Measurements from ENCODE around the gene PBRM1. TPM values are rescaled to one million over a fixed set of nuclear protein-coding genes. Genes with fewer than 3 reads are reported as not detected.
"Not testable (repeated sequence)": the region's sequence is repeated elsewhere in the genome, so short reads cannot be mapped to it uniquely, and the experiment has no call there.

PBRM1 gene
- total RNA-seq (2014; rRNA removed; shearing (Covaris generic); ENCODE audit: low replicate concordance): 3.4 and 4.4 TPM in 2 replicates

DNA sequence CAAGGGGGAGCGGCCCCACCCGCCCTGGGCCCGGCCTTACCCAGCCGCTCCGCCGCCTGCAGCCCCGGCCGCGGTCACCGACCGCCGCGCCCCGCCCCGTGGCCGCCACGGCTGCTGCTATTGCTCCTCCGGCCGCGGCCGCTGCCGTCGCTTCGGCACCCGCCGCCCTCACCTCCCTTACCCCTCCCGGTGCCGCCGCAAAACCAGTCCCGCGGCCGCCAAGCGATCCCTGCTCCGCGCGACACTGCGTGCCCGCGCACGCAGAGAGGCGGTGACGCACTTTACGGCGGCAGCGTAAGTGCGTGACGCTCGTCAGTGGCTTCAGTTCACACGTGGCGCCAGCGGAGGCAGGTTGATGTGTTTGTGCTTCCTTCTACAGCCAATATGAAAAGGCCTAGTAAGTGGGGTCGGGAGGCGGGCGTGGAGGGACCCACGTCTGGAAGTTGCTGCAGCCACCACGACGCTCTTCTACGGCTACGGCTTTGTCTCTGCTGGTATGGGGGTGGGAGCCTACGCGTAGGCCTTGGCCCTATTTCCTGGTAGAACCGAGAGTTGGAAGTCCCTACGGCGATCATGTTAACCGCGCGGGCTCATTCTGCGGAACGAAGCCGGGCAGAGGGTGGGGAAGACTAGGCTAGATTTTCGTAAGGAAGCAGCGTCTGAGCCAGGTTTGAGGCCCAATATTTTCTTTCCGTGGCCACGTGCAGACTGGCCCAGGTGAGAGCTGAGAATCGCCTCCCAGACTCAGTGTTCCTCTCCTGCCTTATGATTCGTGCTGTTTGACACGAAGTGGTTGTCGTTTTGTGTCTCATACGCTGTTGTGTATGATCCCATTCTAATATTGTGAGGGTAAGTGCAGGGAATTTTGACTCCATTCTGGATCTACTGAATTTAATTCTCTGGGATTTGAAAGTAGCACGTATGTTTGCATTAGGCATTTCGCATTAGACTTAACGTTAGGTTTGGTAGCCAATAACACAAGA, at the start of gene PBRM1, which contains the start of gene GNL3:
Gene PBRM1 (minus strand): TSS at position 205 of the 983 bp plus-strand sequence.
Gene GNL3 (plus strand): TSS at position 324 of the 983 bp plus-strand sequence. CDS start 61 bp downstream, at position 385.
- DNase-seq (ENCODE audit: low read depth): peak; percentile 91
- in situ Hi-C loops (cut with HindIII; ENCODE audit: low pct_unique_long_range_greater_than_20kb, low sequenced_read_pairs): no loop called here

DNA sequence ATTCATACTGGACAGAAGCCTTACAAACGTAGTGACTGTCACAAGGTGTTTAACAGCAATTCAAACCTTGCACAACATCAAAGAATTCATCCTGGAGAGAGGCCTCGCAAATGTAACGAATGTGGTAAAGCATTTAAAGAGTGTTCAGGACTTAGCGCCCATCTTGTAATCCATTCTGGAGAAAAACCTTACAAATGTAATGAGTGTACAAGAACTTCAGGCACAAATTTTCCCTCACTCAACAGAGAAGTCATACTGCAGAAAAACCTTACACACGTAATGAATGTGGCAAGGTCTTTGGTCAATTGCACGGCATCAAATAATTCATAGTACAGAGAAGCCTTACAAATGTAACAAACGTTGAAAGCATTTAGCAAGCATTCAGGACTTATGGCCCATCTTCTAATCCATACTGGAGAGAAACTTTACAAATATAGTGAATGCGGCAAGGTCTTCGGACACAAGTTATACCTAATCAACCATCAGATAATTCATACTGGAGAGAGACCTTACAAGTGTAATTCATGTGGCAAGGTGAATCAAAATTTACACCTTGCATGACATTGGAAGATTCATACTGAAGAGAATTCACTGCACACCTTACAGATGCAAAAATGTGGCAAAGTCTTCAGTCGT, 47.7 kb upstream of the PBRM1 start:
- DNase-seq (ENCODE audit: low read depth): no peak
- in situ Hi-C loops (cut with HindIII; ENCODE audit: low pct_unique_long_range_greater_than_20kb, low sequenced_read_pairs): no loop called here

DNA sequence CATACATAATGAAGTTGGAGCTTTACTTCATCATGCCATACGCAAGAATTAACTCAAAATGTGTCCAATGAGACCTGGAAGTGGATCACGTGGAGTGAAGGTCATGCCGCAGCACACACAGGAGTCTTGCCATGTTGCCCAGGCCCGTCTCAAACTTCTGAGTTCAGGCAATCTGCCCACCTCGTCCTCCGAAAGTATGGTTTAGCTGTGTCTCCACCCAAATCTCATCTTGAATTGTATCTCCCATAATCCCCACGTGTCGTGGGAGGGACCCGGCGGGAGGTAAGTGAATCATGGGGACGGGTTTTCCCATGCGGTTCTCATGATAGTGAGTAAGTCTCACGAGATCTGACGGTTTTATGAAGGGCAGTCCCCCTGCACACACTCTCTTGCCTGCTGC, 45.9 kb upstream of the PBRM1 start:
- no peak for DNase-seq (ENCODE audit: low read depth)
- in situ Hi-C loops (cut with HindIII; ENCODE audit: low pct_unique_long_range_greater_than_20kb, low sequenced_read_pairs): no loop called here

DNA sequence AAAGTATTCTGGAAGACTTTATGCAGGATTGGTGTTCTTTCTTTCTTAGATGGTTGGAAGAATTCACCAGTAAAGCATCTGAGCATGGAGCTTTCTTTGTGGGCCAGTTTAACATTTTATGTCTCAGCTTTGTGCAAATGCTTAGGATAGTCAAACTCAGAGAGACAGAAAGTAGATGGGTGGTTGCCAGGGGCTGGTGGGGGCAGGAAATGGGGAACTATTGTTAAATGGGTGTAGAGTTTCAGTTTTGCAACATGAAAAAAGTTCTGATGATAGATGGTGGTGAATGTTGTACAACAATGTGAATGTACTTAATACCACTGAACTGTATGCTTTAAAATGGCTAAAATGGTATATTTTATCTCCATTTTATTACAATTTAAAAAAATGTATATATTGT, 45.0 kb upstream of the PBRM1 start:
- in situ Hi-C loops (cut with HindIII; ENCODE audit: low pct_unique_long_range_greater_than_20kb, low sequenced_read_pairs): no loop called here
- DNase-seq (ENCODE audit: low read depth): no peak

DNA sequence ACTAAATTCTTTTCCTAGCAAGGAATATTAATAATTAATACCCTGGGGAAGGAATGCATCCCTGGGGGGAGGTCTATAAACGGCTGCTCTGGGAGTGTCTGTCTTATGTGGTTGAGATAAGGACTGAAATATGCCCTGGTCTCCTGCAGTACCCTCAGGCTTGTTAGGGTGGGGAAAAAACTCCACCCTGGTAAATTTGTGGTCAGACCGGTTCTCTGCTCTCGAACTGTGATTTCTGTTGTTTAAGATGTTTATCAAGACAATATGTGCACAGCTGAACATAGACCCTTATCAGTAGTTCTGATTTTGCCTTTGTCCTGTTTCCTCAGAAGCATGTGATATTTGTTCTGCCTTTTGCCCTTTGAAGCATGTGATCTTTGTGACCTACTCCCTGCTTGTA, 43.0 kb upstream of the PBRM1 start:
- DNase-seq (ENCODE audit: low read depth); in situ Hi-C loops (cut with HindIII; ENCODE audit: low pct_unique_long_range_greater_than_20kb, low sequenced_read_pairs): not testable (repeated sequence)

DNA sequence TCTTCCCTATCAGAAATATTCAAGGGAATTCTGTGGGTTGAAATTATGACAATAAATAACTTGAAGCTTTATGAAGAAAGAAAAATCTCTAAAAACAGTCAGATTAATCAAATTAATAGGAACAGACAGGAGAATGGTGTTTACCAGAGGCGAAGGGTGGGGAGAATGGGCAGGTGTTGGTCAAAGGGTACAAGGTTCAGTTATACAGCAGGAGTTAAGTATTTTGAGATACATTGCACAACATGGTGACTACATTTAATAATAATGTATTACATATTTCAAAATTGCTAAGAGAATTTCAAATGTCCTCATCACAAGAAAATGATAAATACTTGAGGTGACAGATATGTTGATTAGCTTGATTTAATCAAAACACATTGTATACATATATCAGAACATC, 38.8 kb upstream of the PBRM1 start:
- in situ Hi-C loops (cut with HindIII; ENCODE audit: low pct_unique_long_range_greater_than_20kb, low sequenced_read_pairs): no loop called here
- no peak for DNase-seq (ENCODE audit: low read depth)

DNA sequence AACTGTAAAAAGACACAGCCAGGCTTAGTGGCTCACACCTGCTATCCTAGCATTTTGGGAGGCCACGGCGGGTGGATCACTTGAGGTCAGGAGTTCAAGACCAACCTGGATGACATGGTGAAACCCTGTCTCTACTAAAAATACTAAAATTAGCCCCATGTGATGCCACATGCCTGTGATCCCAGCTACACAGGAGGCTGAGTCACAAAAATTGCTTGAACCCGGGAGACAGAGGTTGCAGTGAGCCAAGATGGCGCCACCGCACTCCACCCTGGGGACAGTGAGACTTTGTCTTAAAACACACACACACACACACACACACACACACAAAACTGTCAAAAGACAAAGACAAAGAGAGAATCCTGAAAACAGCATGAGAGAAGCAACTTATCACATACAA, 38.2 kb upstream of the PBRM1 start:
- in situ Hi-C loops (cut with HindIII; ENCODE audit: low pct_unique_long_range_greater_than_20kb, low sequenced_read_pairs): no loop called here
- DNase-seq (ENCODE audit: low read depth): no peak

DNA sequence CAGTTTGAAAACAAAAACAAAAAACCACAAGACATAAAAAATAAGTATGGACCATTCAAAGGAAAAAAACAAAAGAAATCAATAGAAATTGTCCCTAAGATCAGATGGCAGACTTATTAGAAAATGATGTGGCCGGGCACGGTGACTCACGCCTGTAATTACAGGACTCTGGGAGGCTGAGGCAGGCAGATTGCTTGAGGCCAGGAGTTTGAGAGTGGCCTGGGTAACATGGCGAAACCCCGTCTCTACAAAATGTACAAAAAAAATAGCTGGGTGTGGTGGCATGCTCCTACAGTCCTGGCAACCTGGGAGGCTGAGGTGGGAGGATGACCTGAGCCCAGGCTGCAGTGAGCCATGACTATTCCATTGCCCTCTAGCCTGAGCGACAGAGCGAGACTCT, 36.8 kb upstream of the PBRM1 start:
- no peak for DNase-seq (ENCODE audit: low read depth)
- in situ Hi-C loops (cut with HindIII; ENCODE audit: low pct_unique_long_range_greater_than_20kb, low sequenced_read_pairs): no loop called here

DNA sequence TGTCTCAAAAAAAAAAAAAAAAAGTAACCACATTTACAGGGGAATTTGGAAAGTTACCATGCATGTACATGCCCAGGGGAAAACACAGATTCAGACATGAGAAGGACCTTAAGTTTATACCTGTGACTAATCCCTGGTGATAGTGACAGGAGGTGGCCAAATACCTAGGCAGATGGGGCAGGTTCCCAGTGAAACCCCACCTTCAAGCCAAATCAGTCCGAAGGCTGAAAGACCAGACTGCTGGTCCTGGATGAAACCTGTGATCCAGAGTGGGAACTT, 36.0 kb upstream of the PBRM1 start:
- in situ Hi-C loops (cut with HindIII; ENCODE audit: low pct_unique_long_range_greater_than_20kb, low sequenced_read_pairs): no loop called here
- DNase-seq (ENCODE audit: low read depth): no peak

DNA sequence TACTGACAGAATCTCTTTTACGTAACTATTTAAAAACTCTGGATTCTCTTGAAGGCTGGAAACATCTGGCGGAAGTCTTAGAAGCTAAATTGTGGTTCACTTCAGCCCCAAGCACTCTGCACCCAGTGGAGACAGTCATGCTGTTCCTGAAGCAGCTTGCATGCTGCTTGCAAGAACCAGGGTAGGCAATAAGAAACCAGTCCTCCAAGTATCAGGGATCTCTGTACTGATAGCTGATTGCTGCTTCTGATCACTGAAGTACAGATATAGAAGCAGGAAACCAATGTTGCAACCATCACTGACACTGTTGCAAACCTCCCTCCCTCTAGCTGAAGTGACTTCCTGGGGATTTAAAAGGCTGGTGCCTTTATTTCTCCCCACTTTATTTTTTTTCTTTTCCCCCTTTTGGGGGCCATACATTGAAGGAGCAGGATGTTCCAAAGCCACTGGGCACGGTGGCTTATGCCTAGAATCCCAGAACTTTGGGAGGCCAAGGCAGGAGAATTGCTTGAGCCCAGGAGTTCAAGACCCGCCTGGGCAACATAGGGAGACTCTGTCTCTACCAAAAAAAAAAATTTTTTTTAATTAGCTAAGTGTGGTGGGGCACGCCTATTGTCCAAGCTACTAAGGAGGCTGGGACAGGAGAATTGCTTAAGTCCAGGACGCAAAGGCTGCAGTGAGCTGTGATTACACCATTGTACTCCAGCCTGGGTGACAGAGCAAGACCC, 35.5 kb upstream of the PBRM1 start:
- DNase-seq (ENCODE audit: low read depth): no peak
- in situ Hi-C loops (cut with HindIII; ENCODE audit: low pct_unique_long_range_greater_than_20kb, low sequenced_read_pairs): no loop called here

DNA sequence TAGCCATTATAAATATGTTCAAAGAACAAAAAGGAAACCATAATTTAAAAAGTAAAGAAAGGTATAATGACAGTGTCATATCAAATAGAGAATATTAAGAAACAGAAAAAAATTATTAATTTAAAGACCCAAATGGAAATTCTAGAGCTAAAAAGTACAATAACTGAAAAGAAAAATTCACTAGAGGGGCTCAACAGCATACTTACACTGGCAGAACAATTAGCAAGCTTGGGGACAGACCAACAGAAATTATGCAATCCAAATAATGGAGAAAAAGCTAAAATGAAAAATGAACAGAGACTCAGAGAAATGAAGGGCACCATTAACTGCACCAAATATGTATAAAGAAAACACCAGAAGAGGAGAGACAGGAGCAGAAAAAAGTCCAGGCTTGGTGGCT, 33.9 kb upstream of the PBRM1 start:
- in situ Hi-C loops (cut with HindIII; ENCODE audit: low pct_unique_long_range_greater_than_20kb, low sequenced_read_pairs): no loop called here
- DNase-seq (ENCODE audit: low read depth): no peak

DNA sequence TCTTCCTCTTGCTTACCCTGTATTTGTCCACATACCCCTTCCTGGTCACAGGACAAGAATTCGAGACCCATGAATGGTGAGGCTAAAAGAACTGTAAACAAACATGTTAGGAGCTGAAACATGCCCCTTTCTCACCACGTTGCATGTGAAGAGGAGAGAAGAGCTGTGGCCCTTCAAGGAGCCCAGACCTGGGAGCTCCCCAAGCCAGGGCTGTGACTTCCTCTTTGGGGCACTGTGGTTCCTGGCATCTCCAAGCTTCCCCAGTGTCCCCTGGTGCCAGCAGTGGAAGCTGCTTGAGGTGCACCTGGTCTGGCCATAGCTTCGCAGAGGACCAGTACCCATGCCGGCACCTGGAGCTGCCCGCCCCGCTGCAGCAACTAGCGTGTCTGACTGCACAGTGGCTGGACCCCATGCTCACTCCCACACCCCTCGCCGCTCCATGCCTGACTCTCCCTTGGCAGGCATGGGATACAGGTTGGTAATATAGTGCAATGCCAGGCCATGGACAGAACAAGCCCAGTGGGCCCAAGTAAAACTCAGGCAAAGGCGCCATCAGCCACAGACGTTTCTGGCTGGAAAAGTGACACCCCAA, 30.1 kb upstream of the PBRM1 start:
- in situ Hi-C loops (cut with HindIII; ENCODE audit: low pct_unique_long_range_greater_than_20kb, low sequenced_read_pairs): no loop called here
- no peak for DNase-seq (ENCODE audit: low read depth)

DNA sequence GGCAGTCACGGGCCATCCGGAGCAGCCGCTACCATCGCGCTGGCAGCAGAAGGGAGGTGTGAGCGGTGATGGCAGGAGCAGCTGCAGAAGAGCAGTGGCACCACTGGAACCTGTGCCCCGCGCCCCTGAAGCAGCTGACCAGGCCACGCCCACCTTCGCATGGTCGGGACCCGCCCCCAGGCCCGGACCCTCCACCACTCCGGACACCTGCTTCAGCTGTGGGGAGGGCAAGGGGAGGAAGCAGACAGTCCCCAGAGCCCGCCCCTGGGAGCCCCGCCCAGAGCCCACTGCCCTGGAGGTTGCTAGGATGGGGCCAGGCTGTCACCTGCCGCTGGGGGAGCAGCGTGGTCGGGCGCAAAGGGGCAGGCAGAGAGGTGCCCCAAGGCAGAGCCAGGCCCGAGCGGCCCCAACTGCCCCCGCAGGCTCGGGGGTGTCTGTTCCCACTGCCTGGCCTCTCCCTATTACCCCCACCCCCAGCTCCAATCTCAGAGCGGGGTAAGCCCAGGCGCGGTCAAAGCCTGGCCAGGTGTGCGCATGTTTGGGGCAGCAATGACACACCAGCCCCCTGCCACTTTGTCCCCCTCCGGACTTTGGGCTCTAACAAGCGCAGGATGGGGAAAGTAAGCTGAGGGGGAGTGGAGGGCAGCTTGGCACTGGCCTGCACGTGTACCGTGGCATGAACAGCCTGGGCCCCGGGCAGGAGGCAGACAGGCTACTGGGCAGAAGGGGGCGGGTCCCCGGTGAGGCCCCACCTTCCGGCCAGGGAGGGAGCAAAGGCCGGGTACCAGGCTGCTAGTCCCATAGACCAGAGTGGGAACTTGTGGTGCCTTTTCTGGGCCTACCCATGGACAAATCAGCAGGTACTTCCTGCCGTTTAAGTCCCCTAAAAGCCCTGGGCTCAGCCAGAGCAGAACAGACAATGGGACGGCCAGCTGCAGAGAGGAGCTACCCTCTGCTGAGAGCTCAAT, 28.9 kb upstream of the PBRM1 start:
- DNase-seq (ENCODE audit: low read depth): no peak
- in situ Hi-C loops (cut with HindIII; ENCODE audit: low pct_unique_long_range_greater_than_20kb, low sequenced_read_pairs): no loop called here

DNA sequence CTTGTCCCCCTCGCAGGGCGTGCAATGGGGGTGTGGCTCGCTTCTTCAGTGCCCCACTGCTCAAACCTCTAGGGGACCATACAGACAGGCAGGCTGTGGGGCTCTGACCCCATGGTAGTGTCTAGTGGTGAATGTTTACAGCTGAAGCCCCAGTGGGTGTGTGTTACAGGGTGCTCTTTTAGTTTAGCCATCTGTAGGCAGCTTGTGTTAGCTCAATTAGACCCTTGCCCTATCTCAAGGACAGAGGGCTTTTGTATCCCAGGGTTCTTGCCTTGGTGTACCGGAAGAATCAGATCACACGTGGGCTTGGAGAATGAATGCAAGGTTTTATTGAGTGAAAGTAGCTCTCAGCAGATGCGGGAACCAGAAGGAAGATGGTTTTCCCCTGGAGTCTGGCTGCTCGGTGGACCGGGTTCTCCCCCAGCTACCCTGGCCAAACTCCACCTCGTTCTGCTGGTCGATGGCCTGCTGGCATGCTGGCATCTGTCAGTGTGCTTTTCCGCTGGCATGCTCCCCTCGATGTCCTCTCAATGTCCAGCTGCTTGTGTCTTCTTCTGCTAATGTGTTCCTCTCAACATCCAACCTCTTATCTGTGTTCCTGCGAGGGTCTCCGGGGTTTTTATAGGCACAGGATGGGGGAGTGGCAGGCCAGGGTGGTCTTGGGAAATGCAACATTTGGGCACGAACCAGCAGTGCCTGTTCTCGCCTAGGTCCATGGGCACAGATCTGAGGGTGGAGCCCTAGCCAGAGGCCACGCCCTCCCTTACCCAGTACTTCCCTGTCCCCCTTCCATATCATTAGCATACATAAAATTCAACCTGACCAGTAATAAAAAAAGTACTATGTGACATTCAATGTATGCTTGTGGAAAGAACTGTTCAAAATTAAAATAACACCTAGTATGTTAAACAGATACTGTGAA, 26.8 kb upstream of the PBRM1 start:
- in situ Hi-C loops (cut with HindIII; ENCODE audit: low pct_unique_long_range_greater_than_20kb, low sequenced_read_pairs): no loop called here
- DNase-seq (ENCODE audit: low read depth): no peak

DNA sequence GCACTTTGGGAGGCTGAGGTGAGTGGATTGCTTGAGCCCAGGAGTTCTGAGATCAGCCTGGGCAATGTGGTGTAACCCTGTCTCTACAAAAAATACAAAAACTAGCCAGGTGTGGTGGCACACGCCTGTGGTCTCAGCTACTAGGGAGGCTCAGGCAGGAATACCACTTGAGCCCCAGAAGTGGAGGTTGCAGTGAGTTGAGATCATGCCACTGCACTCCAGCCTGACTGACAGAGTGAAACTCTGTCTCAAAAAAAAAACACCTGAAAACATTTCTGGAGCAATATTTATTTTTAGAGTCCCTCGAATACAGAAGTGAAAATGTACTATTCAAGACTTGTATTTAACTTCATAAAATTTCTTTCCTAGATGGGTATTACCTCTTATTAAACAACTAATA, 24.8 kb upstream of the PBRM1 start:
- in situ Hi-C loops (cut with HindIII; ENCODE audit: low pct_unique_long_range_greater_than_20kb, low sequenced_read_pairs): no loop called here
- no peak for DNase-seq (ENCODE audit: low read depth)

DNA sequence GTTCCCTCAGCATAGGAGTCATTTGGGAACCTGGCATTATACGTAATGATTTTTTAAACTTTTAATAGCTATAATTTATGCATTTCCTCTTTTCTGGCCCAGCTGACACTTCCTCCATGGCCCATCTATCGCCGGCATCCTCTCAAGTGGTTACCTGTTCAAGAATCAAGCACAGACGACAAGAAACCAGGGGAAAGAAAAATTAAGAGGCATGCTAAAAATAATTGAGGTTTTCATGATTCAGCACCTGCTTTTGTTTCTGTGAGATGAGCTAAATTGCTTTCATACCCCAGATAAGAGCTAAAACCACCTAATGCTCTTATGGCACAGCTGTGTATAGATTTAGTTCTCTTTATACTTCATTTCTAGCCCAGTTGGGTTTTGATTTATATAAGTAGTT, 21.9 kb upstream of the PBRM1 start:
- no peak for DNase-seq (ENCODE audit: low read depth)
- in situ Hi-C loops (cut with HindIII; ENCODE audit: low pct_unique_long_range_greater_than_20kb, low sequenced_read_pairs): no loop called here
